ENCODE data around the gene SCLY. TPM values are rescaled to one million over a fixed set of nuclear protein-coding genes. Genes with fewer than 3 reads are reported as not detected.

SCLY gene
- polyA plus RNA-seq, 2 of the 4 experiments (the other 2 are of a cell fraction), result 19.0 to 28.3 TPM

GRCh38 chr2:238124488-238125126, 63.8 kb downstream of the SCLY start (continued):
- TF ChIP-seq HMGXB4 (CRISPR knock-in tag; IDR thresholded peaks at IDR 0.05; ENCODE audit: borderline replicate concordance) (no peak), PBX3 (IDR thresholded peaks at IDR 0.05) (no peak), RNF2 (IDR thresholded peaks at IDR 0.05; ENCODE audit: borderline replicate concordance, low read depth) (no peak), POLR2AphosphoS2 (conservative IDR thresholded peaks at IDR 0.05; ENCODE audit: low read length) (no peak), SMC3 (IDR thresholded peaks at IDR 0.05) (no peak)

- DNase-seq (ENCODE audit: low read depth in 1 of 2, low spot score in 1 of 2), result no peak
- H3K27ac ChIP-seq, result no peak overlapping the region
- ChIA-PET POLR2A (no interaction called here), CTCF (no interaction called here)
- no peaks in the 10 kb centered on the region for H3K9me3 ChIP-seq
- no peak for TF ChIP-seq MAFK (IDR thresholded peaks at IDR 0.05; ENCODE audit: partially characterized antibody)
- TF ChIP-seq PHF8 (IDR thresholded peaks at IDR 0.05; ENCODE audit: borderline replicate concordance, low read depth), result no peak
- TF ChIP-seq CTCF (IDR thresholded peaks at IDR 0.05), result no peak
- no peak for TF ChIP-seq NPAS2 (CRISPR knock-in tag; IDR thresholded peaks at IDR 0.05; ENCODE audit: borderline replicate concordance)
- TF ChIP-seq BHLHE40 (IDR thresholded peaks at IDR 0.05; ENCODE audit: low read depth, low read length), result no peak
- TF ChIP-seq KDM5A (IDR thresholded peaks at IDR 0.05), result no peak
- TF ChIP-seq MAX (IDR thresholded peaks at IDR 0.05), result no peak
- no peak for TF ChIP-seq ATOH8 (CRISPR knock-in tag; IDR thresholded peaks at IDR 0.05; ENCODE audit: low read depth)
- no peak for TF ChIP-seq NR3C1 (IDR thresholded peaks at IDR 0.05)
- TF ChIP-seq FOXS1 (CRISPR knock-in tag; IDR thresholded peaks at IDR 0.05), result no peak
- no peak for TF ChIP-seq JUNB (IDR thresholded peaks at IDR 0.05)
- TF ChIP-seq PBX3 (IDR thresholded peaks at IDR 0.05), result no peak
- no peak for TF ChIP-seq RAD21 (conservative IDR thresholded peaks at IDR 0.05 in 1 of 2, IDR thresholded peaks at IDR 0.05 in 1 of 2)
- TF ChIP-seq ELK1 (IDR thresholded peaks at IDR 0.05; ENCODE audit: low read depth, low read length), result no peak
- TF ChIP-seq RCOR1 (IDR thresholded peaks at IDR 0.05; ENCODE audit: low read depth, low read length), result no peak
- WGBS (ENCODE audit: missing lambda C conversion rate), result 79% methylated on average over 15 of the region's 20 CpGs
- no peak overlapping the region for H3K4me2 ChIP-seq
- H3K4me1 ChIP-seq, result no peaks in the 10 kb centered on the region
- no peak overlapping the region for H3K4me3 ChIP-seq
- FAIRE-seq, result no peak
- ATAC-seq, result no peak
Measured at GRCh38 chr2:238125127-238125885, 64.5 kb downstream of the SCLY start.
